CD14-positive monocyte (primary cell): Measurements from ENCODE around the gene KCNJ16. TPM values are rescaled to one million over a fixed set of nuclear protein-coding genes. Genes with fewer than 3 reads are reported as not detected.
A peak's percentile ranks its signal among the peaks of the same experiment; 100 is the strongest.

Experiments used
- DNase-seq, 3 donors: peaks; one replicate each; pipeline ENCODE4 v3.0.0-alpha.2; 2011 to 2022
- H2AFZ ChIP-seq: 2 replicates; pipeline ENCODE4 v1.6.0; 2012; ENCODE audit warnings: mild to moderate bottlenecking, low read depth, low read length, inconsistent platforms; ENCODE audit not compliant: insufficient read depth, poor library complexity, severe bottlenecking
- H3K27ac ChIP-seq, 2 donors: 1 replicate in 1 of 2; 2 replicates in 1 of 2; pipeline ENCODE4 v1.5.1; 2012 to 2013; ENCODE audit warnings: low read length in 2 of 2, control low read depth in 1 of 2, inconsistent platforms in 1 of 2, low read depth in 1 of 2, mild to moderate bottlenecking in 1 of 2
- H3K27me3 ChIP-seq, 2 donors: one replicate each; pipeline versions ENCODE4 v1.6.0 to v1.6.1; 2011 to 2013; ENCODE audit warnings: low read length in 2 of 2; ENCODE audit not compliant: control insufficient read depth in 2 of 2, insufficient read depth in 2 of 2
- H3K36me3 ChIP-seq, 2 donors: replicated peaks in 1 of 2; 1 replicate in 1 of 2; 2 replicates in 1 of 2; pipeline versions ENCODE4 v1.5.1 to v1.6.1; 2012 to 2013; ENCODE audit warnings: low read length in 2 of 2, control low read depth in 1 of 2, inconsistent platforms in 1 of 2, mild to moderate bottlenecking in 1 of 2; ENCODE audit not compliant: insufficient read depth in 2 of 2, control insufficient read depth in 1 of 2
- H3K4me1 ChIP-seq, 2 donors: 1 replicate in 1 of 2; 2 replicates in 1 of 2; pipeline versions ENCODE4 v1.5.1 to v1.6.1; 2012 to 2013; ENCODE audit warnings: low read length in 2 of 2, control low read depth in 1 of 2, inconsistent platforms in 1 of 2, mild to moderate bottlenecking in 1 of 2, moderate library complexity in 1 of 2; ENCODE audit not compliant: insufficient read depth in 2 of 2, control insufficient read depth in 1 of 2
- H3K4me2 ChIP-seq: replicated peaks from 2 replicates; pipeline ENCODE3; 2012; ENCODE audit warnings: low read length, moderate library complexity, mild to moderate bottlenecking; ENCODE audit not compliant: poor library complexity, severe bottlenecking; ENCODE audit errors: extremely low read depth
- H3K4me3 ChIP-seq, 3 experiments: fragments of 200-600 bp in 1 of 3; sonication (generic) in 1 of 3; replicated peaks in 1 of 3; 1 replicate in 2 of 3; 2 replicates in 1 of 3; pipeline ENCODE4 v1.5.1; 2011 to 2013; ENCODE audit warnings: low read length in 3 of 3, mild to moderate bottlenecking in 3 of 3, control low read depth in 2 of 3, low read depth in 2 of 3, inconsistent platforms in 1 of 3, moderate library complexity in 1 of 3
- H3K79me2 ChIP-seq: 2 replicates; pipeline ENCODE4 v1.6.0; 2012; ENCODE audit warnings: mild to moderate bottlenecking, control low read depth, inconsistent platforms, low read length, moderate library complexity; ENCODE audit not compliant: insufficient read depth
- H3K9ac ChIP-seq: 2 replicates; pipeline ENCODE4 v1.6.0; 2017; ENCODE audit warnings: low read length, mild to moderate bottlenecking; ENCODE audit not compliant: insufficient read depth, poor library complexity, severe bottlenecking
- H3K9me3 ChIP-seq, 2 donors: replicated peaks in 1 of 2; 1 replicate in 1 of 2; 2 replicates in 1 of 2; pipeline versions ENCODE4 v1.5.1 to v1.6.1; 2012 to 2013; ENCODE audit warnings: low read length in 2 of 2, control low read depth in 1 of 2; ENCODE audit not compliant: control insufficient read depth in 1 of 2, insufficient read depth in 1 of 2
- H4K20me1 ChIP-seq: 2 replicates; pipeline ENCODE4 v1.6.0; 2012; ENCODE audit warnings: mild to moderate bottlenecking, low read length, control low read depth, moderate library complexity; ENCODE audit not compliant: insufficient read depth
- H3K27ac Mint-ChIP-seq, 7 donors: one replicate each; pipeline ENCODE4 v1.8.0; 2020; ENCODE audit warnings: mild to moderate bottlenecking in 7 of 7, mixed read lengths in 7 of 7, moderate library complexity in 6 of 7, inconsistent platforms in 2 of 7
- H3K27me3 Mint-ChIP-seq, 3 donors: one replicate each; pipeline ENCODE4 v1.8.0; 2021 to 2022; ENCODE audit warnings: low read depth in 3 of 3, mild to moderate bottlenecking in 3 of 3, mixed read lengths in 3 of 3, moderate library complexity in 3 of 3, inconsistent platforms in 1 of 3
- H3K36me3 Mint-ChIP-seq, 2 donors: one replicate each; pipeline ENCODE4 v1.8.0; 2020; ENCODE audit warnings: mixed read lengths in 2 of 2, inconsistent platforms in 1 of 2, mild to moderate bottlenecking in 1 of 2
- H3K4me1 Mint-ChIP-seq: one replicate; pipeline ENCODE4 v1.8.0; 2020; ENCODE audit warnings: mild to moderate bottlenecking, mixed read lengths
- H3K4me3 Mint-ChIP-seq, 2 donors: one replicate each; pipeline ENCODE4 v1.8.0; 2020; ENCODE audit warnings: mild to moderate bottlenecking in 2 of 2, mixed read lengths in 2 of 2, moderate library complexity in 1 of 2
- H3K9me3 Mint-ChIP-seq, 7 donors: one replicate each; pipeline ENCODE4 v1.8.0; 2020 to 2022; ENCODE audit warnings: mixed read lengths in 7 of 7, mild to moderate bottlenecking in 6 of 7, moderate library complexity in 6 of 7, inconsistent platforms in 2 of 7
- WGBS: methylation state at CpG from one replicate; pipeline ENCODE4 v1.1.5; 2013; ENCODE audit warnings: missing lambda C conversion rate; ENCODE audit not compliant: insufficient coverage; 5-methylcytosine and 5-hydroxymethylcytosine counted together
- intact Hi-C, 2 donors: fragments of 100-400 bp; cut with micrococcal nuclease; formaldehyde crosslinking; loops; one replicate each; pipeline versions ENCODE4 v1.15.0 to v1.15.1; 2023
- polyA minus RNA-seq: library from RNA; depleted of rRNA, polyadenylated mRNA; stranded (reverse); fragments of >200 nt; gene quantifications from 2 replicates; pipeline ENCODE4 v1.2.3, GENCODE V29; 2012
- polyA plus RNA-seq, 3 donors: library from polyadenylated mRNA; depleted of rRNA in 1 of 3; unstranded in 2 of 3; stranded (reverse) in 1 of 3; fragments of 300-500 nt in 2 of 3; fragments of >200 nt in 1 of 3; fragmentation: Illumina TruSeq in 2 of 3; gene quantifications; 1 replicate in 2 of 3; 2 replicates in 1 of 3; pipeline ENCODE4 v1.2.3, GENCODE V29; 2012 to 2021
- total RNA-seq, 12 experiments: library from RNA in 1 of 12; stranded (reverse) in 1 of 12; fragments of 120-200 nt in 1 of 12; gene quantifications; one replicate each; pipeline ENCODE4 v1.2.4 and lab custom pipeline; 2013 to 2026; ENCODE audit warnings: mixed read lengths in 6 of 12, inconsistent platforms in 1 of 12
- TF ChIP-seq, protein P1 (sequence below): fragments of 200-600 bp; IDR thresholded peaks from one replicate; pipeline ENCODE4 v1.8.0; 2022; ENCODE audit warnings: antibody characterized with exemption, mild to moderate bottlenecking

The KCNJ16 gene
- 0.04 TPM for total RNA-seq (2013)
- not detected for polyA plus RNA-seq
- not detected in 2 replicates for polyA minus RNA-seq
- total RNA-seq (lab: John Stamatoyannopoulos, UW): 0 to 2.9 (median 0.14) reads per million in 11 experiments

DNA sequence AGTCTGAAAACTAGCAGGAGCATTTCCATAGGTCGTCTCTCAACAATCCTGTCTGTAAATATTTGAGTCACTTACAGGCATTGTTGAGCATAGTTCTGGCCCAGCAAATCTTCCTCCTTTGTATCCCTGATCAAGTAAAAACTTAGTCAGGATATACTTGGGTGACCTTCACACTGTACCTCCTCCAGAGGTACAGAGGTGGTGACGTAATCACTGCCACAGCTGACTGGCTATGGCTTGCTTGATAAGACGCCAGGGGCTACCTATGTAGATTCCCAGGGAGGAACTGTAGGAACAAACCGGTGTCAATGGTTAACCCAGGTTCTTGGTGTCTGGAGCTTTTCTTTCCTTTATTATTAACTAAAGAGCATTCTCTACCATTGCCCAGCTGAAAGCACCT lies at the start of gene KCNJ16:
KCNJ16 (plus strand) TSS at position 270 of the 400 bp plus-strand sequence. CDS start 56,863 bp downstream, outside the sequence.
- Histone ChIP-seq H3K79me2 (no peaks in the 10 kb centered on the region), H3K36me3 (no peaks in the 10 kb centered on the region), H3K4me1 (peaks cover 0 to 10% of the 10 kb centered on the region in 2 donors), H3K9me3 (no peaks in the 10 kb centered on the region), H3K4me2 (no peak within 1 kb of the TSS), H3K4me3 (no peak within 1 kb of the TSS), H3K9ac (no peak within 1 kb of the TSS), H3K27ac (no peak within 1 kb of the TSS), H2AFZ (no peak within 1 kb of the TSS), H3K27me3 (no peaks in the 10 kb centered on the region), H4K20me1 (no peaks in the 10 kb centered on the region)
- TF ChIP-seq, protein P1, sequence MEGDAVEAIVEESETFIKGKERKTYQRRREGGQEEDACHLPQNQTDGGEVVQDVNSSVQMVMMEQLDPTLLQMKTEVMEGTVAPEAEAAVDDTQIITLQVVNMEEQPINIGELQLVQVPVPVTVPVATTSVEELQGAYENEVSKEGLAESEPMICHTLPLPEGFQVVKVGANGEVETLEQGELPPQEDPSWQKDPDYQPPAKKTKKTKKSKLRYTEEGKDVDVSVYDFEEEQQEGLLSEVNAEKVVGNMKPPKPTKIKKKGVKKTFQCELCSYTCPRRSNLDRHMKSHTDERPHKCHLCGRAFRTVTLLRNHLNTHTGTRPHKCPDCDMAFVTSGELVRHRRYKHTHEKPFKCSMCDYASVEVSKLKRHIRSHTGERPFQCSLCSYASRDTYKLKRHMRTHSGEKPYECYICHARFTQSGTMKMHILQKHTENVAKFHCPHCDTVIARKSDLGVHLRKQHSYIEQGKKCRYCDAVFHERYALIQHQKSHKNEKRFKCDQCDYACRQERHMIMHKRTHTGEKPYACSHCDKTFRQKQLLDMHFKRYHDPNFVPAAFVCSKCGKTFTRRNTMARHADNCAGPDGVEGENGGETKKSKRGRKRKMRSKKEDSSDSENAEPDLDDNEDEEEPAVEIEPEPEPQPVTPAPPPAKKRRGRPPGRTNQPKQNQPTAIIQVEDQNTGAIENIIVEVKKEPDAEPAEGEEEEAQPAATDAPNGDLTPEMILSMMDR: no peak
- H3K36me3 Mint-ChIP-seq: no peaks in the 10 kb centered on the region
- H3K4me1 Mint-ChIP-seq: peaks cover 18% of the 10 kb centered on the region
- 94% methylated on average over 3 of the region's 4 CpGs for WGBS
- H3K27ac Mint-ChIP-seq: peak within 1 kb of the TSS in 1 of 7 donors; percentile 51
- DNase-seq: no peak
- H3K27me3 Mint-ChIP-seq: peaks cover 0 to 5% (median 1%) of the 10 kb centered on the region in 3 donors
- intact Hi-C loops: no loop called here
- H3K9me3 Mint-ChIP-seq: no peaks in the 10 kb centered on the region
- no peak within 1 kb of the TSS for H3K4me3 Mint-ChIP-seq

DNA sequence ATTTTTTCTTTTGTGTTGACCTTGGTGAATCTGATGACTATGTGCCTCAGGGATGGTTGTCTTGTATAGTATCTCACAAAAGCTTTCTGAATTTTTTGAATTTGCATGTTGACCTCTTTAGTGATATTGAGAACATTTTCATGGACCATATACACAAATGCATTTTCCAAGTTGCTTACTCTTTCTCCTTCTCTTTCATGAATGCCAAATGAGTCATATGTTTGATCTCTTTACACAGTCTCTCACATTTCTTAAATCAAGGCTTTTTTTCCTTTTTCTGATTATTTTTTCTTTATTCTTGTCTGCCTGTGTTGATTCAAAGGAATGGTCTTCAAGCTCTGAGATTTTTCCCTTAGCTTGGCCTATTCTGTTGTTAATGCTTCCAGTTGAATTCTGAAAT lies 46.6 kb upstream of the KCNJ16 start:
- Mint-ChIP-seq H3K27me3 (peaks cover 0 to 2% (median 0%) of the 10 kb centered on the region in 3 donors), H3K36me3 (no peaks in the 10 kb centered on the region), H3K9me3 (peaks cover 0 to 8% (median 3%) of the 10 kb centered on the region in 7 donors), H3K4me1 (peaks cover 2% of the 10 kb centered on the region), H3K4me3 (no peak overlapping the region), H3K27ac (no peak overlapping the region)
- H3K79me2 ChIP-seq: no peaks in the 10 kb centered on the region
- H3K27ac ChIP-seq: no peak overlapping the region
- H3K4me3 ChIP-seq: no peak overlapping the region
- H3K9me3 ChIP-seq: no peaks in the 10 kb centered on the region
- intact Hi-C loops: no loop called here
- H4K20me1 ChIP-seq: no peaks in the 10 kb centered on the region
- H3K4me2 ChIP-seq: no peak overlapping the region
- no peaks in the 10 kb centered on the region for H3K4me1 ChIP-seq
- H3K9ac ChIP-seq: no peak overlapping the region
- TF ChIP-seq, protein P1: no peak
- H3K36me3 ChIP-seq: no peaks in the 10 kb centered on the region
- no peak overlapping the region for H2AFZ ChIP-seq
- H3K27me3 ChIP-seq: no peaks in the 10 kb centered on the region
- no peak for DNase-seq
